Measurements from ENCODE around the gene RGR. TPM values are rescaled to one million over a fixed set of nuclear protein-coding genes. Genes with fewer than 3 reads are reported as not detected.

The RGR gene, protein sequence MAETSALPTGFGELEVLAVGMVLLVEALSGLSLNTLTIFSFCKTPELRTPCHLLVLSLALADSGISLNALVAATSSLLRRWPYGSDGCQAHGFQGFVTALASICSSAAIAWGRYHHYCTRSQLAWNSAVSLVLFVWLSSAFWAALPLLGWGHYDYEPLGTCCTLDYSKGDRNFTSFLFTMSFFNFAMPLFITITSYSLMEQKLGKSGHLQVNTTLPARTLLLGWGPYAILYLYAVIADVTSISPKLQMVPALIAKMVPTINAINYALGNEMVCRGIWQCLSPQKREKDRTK
- polyA plus RNA-seq (not detected in 3 replicates), polyA minus RNA-seq (not detected in 3 replicates)
- polyA plus RNA-seq (2011; ENCODE audit: low read depth), result not detected
- polyA plus RNA-seq (2011; cell fraction: cytosol; rRNA removed), result not detected in 2 replicates
- polyA plus RNA-seq (2011; cell fraction: nucleus; rRNA removed), result not detected in 2 replicates
- not detected in 2 replicates for polyA plus RNA-seq (2012; ENCODE audit: low replicate concordance)
- not detected for polyA minus RNA-seq (2011; cell fraction: cytosol; rRNA and poly(A)+ RNA removed)
- polyA minus RNA-seq (2011; cell fraction: nucleus; rRNA and poly(A)+ RNA removed), result not detected in 2 replicates

GRCh38 chr10:84244651-84245270 is at the start of gene RGR:
Gene RGR, plus strand, starts transcription at chr10:84245053. Its CDS starts 38 bp downstream, at chr10:84245091.
- H3K4me2 ChIP-seq (ENCODE audit: control insufficient read depth, extremely low read depth, insufficient read depth, low read depth, low read length), result no peak within 1 kb of the TSS
- no peaks in the 10 kb centered on the region for H3K27me3 ChIP-seq (ENCODE audit: control insufficient read depth, extremely low read depth, insufficient read depth, low read length)
- H3K27ac ChIP-seq (ENCODE audit: control insufficient read depth, insufficient read depth, low read length), result no peak within 1 kb of the TSS
- DNase-seq (ENCODE audit: low read depth, low spot score) (no peak), FAIRE-seq (no peak)
- H2AFZ ChIP-seq (ENCODE audit: control insufficient read depth, low read length), result no peak within 1 kb of the TSS
- dilution Hi-C loops (cut with MboI; ENCODE audit: extremely low pct_ligation_motif_present, low sequenced_read_pairs), result no loop called here
- no peaks in the 10 kb centered on the region for H4K20me1 ChIP-seq (ENCODE audit: control insufficient read depth, extremely low read depth, insufficient read depth, low read length)
- no peaks in the 10 kb centered on the region for H3K79me2 ChIP-seq (ENCODE audit: control insufficient read depth, insufficient read depth, low read length)
- H3K9ac ChIP-seq (ENCODE audit: control insufficient read depth, extremely low read depth, insufficient read depth, low read length), result no peak within 1 kb of the TSS
- H3K9me1 ChIP-seq (ENCODE audit: control insufficient read depth, extremely low read depth, insufficient read depth, low read length), result no peaks in the 10 kb centered on the region
- no peaks in the 10 kb centered on the region for H3K4me1 ChIP-seq (ENCODE audit: control insufficient read depth, extremely low read depth, insufficient read depth, low read length)
- H3K4me3 ChIP-seq (ENCODE audit: control insufficient read depth in 2 of 3, extremely low read depth in 1 of 3, insufficient read depth in 2 of 3, low read depth in 1 of 3, low read length in 3 of 3), result no peak within 1 kb of the TSS
- no peak for TF ChIP-seq EZH2 (IDR thresholded peaks at IDR 0.05; ENCODE audit: low read length)
- TF ChIP-seq, protein P1, sequence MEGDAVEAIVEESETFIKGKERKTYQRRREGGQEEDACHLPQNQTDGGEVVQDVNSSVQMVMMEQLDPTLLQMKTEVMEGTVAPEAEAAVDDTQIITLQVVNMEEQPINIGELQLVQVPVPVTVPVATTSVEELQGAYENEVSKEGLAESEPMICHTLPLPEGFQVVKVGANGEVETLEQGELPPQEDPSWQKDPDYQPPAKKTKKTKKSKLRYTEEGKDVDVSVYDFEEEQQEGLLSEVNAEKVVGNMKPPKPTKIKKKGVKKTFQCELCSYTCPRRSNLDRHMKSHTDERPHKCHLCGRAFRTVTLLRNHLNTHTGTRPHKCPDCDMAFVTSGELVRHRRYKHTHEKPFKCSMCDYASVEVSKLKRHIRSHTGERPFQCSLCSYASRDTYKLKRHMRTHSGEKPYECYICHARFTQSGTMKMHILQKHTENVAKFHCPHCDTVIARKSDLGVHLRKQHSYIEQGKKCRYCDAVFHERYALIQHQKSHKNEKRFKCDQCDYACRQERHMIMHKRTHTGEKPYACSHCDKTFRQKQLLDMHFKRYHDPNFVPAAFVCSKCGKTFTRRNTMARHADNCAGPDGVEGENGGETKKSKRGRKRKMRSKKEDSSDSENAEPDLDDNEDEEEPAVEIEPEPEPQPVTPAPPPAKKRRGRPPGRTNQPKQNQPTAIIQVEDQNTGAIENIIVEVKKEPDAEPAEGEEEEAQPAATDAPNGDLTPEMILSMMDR (optimal IDR thresholded peaks at IDR 0.05 in 1 of 3, IDR thresholded peaks at IDR 0.05 in 1 of 3, conservative IDR thresholded peaks at IDR 0.05 in 1 of 3; ENCODE audit: extremely low read depth in 1 of 3, insufficient read depth in 2 of 3, low read length in 3 of 3), result no peak
- no peaks in the 10 kb centered on the region for H3K36me3 ChIP-seq (ENCODE audit: control insufficient read depth in 2 of 2, extremely low read depth in 1 of 2, insufficient read depth in 2 of 2, low read length in 2 of 2)
- H3K9me3 ChIP-seq (ENCODE audit: control insufficient read depth, low read depth, low read length), result no peaks in the 10 kb centered on the region

DNA sequence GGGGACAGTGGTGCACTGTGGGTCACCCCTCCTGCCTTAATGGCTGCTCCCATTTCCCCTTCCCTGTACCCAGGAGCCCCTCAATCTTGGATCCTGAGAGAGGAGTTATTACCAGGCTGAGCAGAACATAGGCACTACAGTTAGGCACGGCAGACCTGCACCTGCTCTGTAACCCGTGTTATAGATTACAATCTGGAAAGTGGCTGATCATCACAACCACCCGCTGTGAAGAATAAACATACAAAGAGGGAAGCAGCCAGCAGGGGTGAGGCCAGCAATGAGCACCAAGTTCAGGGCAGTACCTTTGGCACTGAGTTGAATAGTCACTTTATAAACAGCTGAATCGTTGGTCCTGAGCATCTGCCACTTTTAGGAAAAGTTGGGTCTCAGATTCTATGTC is 48.8 kb upstream of the RGR start:
- no peak overlapping the region for H3K27ac ChIP-seq (ENCODE audit: control insufficient read depth, insufficient read depth, low read length)
- no peak overlapping the region for H3K4me3 ChIP-seq (ENCODE audit: control insufficient read depth in 2 of 3, extremely low read depth in 1 of 3, insufficient read depth in 2 of 3, low read depth in 1 of 3, low read length in 3 of 3)
- H4K20me1 ChIP-seq (ENCODE audit: control insufficient read depth, extremely low read depth, insufficient read depth, low read length), result no peaks in the 10 kb centered on the region
- H3K27me3 ChIP-seq (ENCODE audit: control insufficient read depth, extremely low read depth, insufficient read depth, low read length), result peaks cover 55% of the 10 kb centered on the region
- no peak overlapping the region for H3K4me2 ChIP-seq (ENCODE audit: control insufficient read depth, extremely low read depth, insufficient read depth, low read depth, low read length)
- FAIRE-seq (no peak), DNase-seq (ENCODE audit: low read depth, low spot score) (no peak)
- no peaks in the 10 kb centered on the region for H3K9me1 ChIP-seq (ENCODE audit: control insufficient read depth, extremely low read depth, insufficient read depth, low read length)
- dilution Hi-C loops (cut with MboI; ENCODE audit: extremely low pct_ligation_motif_present, low sequenced_read_pairs), result no loop called here
- no peaks in the 10 kb centered on the region for H3K9me3 ChIP-seq (ENCODE audit: control insufficient read depth, low read depth, low read length)
- peaks cover 13% of the 10 kb centered on the region for H3K4me1 ChIP-seq (ENCODE audit: control insufficient read depth, extremely low read depth, insufficient read depth, low read length)
- no peaks in the 10 kb centered on the region for H3K36me3 ChIP-seq (ENCODE audit: control insufficient read depth in 2 of 2, extremely low read depth in 1 of 2, insufficient read depth in 2 of 2, low read length in 2 of 2)
- no peaks in the 10 kb centered on the region for H3K79me2 ChIP-seq (ENCODE audit: control insufficient read depth, insufficient read depth, low read length)
- H2AFZ ChIP-seq (ENCODE audit: control insufficient read depth, low read length), result no peak overlapping the region
- no peak overlapping the region for H3K9ac ChIP-seq (ENCODE audit: control insufficient read depth, extremely low read depth, insufficient read depth, low read length)
- TF ChIP-seq, protein P1 (optimal IDR thresholded peaks at IDR 0.05 in 1 of 3, IDR thresholded peaks at IDR 0.05 in 1 of 3, conservative IDR thresholded peaks at IDR 0.05 in 1 of 3; ENCODE audit: extremely low read depth in 1 of 3, insufficient read depth in 2 of 3, low read length in 3 of 3), result no peak
- TF ChIP-seq EZH2 (IDR thresholded peaks at IDR 0.05; ENCODE audit: low read length), result no peak

Data from keratinocyte (primary cell).